GM12878 (cell line): Measurements from ENCODE around the gene RBMX.

Source experiments
- FOXK2 ChIP-seq: fragments of 450-650 bp; IDR thresholded peaks from 2 replicates; pipeline ENCODE4 v1.6.1; 2017; ENCODE audit warnings: mild to moderate bottlenecking, moderate library complexity
- GABPA ChIP-seq: IDR thresholded peaks from 2 replicates; pipeline ENCODE4 v1.6.1; 2014; ENCODE audit warnings: antibody characterized with exemption, low read depth, mild to moderate bottlenecking, inconsistent platforms
- POLR2AphosphoS5 ChIP-seq: IDR thresholded peaks from 2 replicates; pipeline ENCODE4 v1.6.1; 2011; ENCODE audit warnings: mild to moderate bottlenecking, low read length, inconsistent platforms
- RAD21 ChIP-seq: IDR thresholded peaks from 2 replicates; pipeline ENCODE4 v1.6.1; 2011; ENCODE audit warnings: mild to moderate bottlenecking, low read depth, low read length, moderate library complexity; ENCODE audit not compliant: insufficient read depth
- RBBP5 ChIP-seq: fragments of 200-600 bp; sonication (generic); conservative IDR thresholded peaks from 2 replicates; pipeline ENCODE4 v1.6.1; 2016
- TF ChIP-seq, protein P1 (sequence below), 3 experiments: IDR thresholded peaks in 2 of 3; conservative IDR thresholded peaks in 1 of 3; 2 replicates each; pipeline ENCODE4 v1.5.1; 2011; ENCODE audit warnings: low read depth in 3 of 3, low read length in 3 of 3, mild to moderate bottlenecking in 3 of 3, control low read depth in 2 of 3, moderate library complexity in 2 of 3, inconsistent platforms in 1 of 3, mixed read lengths in 1 of 3; ENCODE audit not compliant: control insufficient read depth in 2 of 3, insufficient read depth in 1 of 3; ENCODE audit errors: extremely low read depth in 1 of 3

DNA sequence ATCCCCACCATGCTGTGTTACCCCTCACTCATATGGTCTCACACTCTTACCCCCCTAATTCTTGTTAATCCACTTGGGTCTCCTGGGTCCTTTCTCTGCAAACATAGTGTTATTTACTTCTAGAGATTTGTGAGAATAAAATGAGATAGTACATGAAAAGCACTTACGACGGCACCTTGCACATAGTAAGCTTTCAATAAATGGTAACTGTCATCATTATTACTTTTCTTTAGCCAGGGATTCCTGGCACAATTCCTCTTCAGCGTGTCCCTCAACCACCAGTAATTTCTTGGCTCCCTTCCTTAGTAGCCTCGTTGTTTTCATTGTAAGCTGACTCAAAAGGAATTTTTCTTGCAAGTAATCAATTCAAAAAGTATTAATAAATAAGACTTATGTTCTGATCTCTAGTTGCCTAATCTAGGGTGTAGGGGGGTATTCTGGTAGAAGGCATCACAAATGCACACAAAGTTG is 30.1 kb upstream of the RBMX start:
- TF ChIP-seq, protein P1, sequence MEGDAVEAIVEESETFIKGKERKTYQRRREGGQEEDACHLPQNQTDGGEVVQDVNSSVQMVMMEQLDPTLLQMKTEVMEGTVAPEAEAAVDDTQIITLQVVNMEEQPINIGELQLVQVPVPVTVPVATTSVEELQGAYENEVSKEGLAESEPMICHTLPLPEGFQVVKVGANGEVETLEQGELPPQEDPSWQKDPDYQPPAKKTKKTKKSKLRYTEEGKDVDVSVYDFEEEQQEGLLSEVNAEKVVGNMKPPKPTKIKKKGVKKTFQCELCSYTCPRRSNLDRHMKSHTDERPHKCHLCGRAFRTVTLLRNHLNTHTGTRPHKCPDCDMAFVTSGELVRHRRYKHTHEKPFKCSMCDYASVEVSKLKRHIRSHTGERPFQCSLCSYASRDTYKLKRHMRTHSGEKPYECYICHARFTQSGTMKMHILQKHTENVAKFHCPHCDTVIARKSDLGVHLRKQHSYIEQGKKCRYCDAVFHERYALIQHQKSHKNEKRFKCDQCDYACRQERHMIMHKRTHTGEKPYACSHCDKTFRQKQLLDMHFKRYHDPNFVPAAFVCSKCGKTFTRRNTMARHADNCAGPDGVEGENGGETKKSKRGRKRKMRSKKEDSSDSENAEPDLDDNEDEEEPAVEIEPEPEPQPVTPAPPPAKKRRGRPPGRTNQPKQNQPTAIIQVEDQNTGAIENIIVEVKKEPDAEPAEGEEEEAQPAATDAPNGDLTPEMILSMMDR (IDR thresholded peaks at IDR 0.05 in 2 of 3, conservative IDR thresholded peaks at IDR 0.05 in 1 of 3; ENCODE audit: control insufficient read depth in 2 of 3, extremely low read depth in 1 of 3, insufficient read depth in 1 of 3, low read depth in 3 of 3, low read length in 3 of 3) = no peak
- TF ChIP-seq RBBP5 (no peak), RAD21 (no peak), FOXK2 (no peak), POLR2AphosphoS5 (no peak), GABPA (no peak)
